ENCODE measurements around the gene COTL1. TPM values are rescaled to one million over a fixed set of nuclear protein-coding genes. Genes with fewer than 3 reads are reported as not detected.

Gene COTL1
- total and polyA plus RNA-seq, 9 of the 15 experiments (the other 6 are each of a cell fraction or from before 2014, with no cell fraction given): 27.7 to 185 (median 72.5) TPM

DNA sequence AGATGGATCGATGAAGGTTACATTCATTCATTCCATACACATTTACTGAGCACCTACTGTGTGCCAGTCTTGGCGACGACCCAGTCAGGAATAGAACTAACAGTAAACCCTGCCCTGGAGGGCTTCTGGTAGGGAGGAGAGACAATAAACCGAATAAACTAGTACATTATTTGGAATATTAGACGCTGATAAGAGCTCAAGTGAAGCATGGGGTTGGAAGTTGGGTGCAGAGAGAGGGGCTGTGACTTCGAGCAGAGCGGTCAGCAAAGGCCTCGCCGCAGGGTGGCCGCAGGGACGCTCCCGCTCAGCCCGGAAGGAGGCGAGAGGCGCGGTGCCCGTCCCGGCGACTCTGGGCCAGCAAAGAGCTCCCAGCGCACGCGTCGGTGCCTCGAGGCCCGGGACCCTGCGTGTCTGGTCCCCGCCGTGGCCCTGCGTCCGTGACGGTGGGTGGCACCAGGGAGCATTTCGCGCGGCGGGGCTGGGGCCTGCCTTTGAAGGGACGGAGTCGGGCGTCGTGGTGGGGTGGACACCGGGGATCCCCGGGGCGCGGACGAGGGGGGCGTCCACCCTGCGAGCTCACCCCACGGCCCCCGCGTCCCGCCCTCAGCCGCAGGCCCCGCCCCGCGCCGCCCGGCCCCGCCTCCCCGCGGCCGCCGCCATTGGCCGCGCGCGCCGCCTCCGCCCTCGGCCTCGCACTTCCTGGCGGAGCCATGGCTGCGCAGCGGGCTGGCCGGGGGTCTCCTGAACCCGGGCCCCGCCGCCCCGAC lies 30.1 kb upstream of the COTL1 start, which contains the start of gene KLHL36 (continued):
- no peak for TF ChIP-seq DACH1 (IDR thresholded peaks at IDR 0.05; ENCODE audit: partially characterized antibody)
- TF ChIP-seq, protein P1, sequence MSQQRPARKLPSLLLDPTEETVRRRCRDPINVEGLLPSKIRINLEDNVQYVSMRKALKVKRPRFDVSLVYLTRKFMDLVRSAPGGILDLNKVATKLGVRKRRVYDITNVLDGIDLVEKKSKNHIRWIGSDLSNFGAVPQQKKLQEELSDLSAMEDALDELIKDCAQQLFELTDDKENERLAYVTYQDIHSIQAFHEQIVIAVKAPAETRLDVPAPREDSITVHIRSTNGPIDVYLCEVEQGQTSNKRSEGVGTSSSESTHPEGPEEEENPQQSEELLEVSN (IDR thresholded peaks at IDR 0.05; ENCODE audit: borderline replicate concordance in 1 of 2, extremely low read depth in 1 of 2, insufficient read depth in 1 of 2, insufficient read length in 1 of 2, low read depth in 1 of 2, low read length in 1 of 2, poor library complexity in 1 of 2, severe bottlenecking in 1 of 2): peak; percentile 90 to 96
- no peak for TF ChIP-seq HOXB6 (CRISPR knock-in tag; IDR thresholded peaks at IDR 0.05; ENCODE audit: borderline replicate concordance)
- TF ChIP-seq POLR2H (tag; IDR thresholded peaks at IDR 0.05; ENCODE audit: low read depth): no peak
- no peak for TF ChIP-seq SMC3 (conservative IDR thresholded peaks at IDR 0.05; ENCODE audit: insufficient read depth, low read depth, low read length)
- TF ChIP-seq, protein P2, sequence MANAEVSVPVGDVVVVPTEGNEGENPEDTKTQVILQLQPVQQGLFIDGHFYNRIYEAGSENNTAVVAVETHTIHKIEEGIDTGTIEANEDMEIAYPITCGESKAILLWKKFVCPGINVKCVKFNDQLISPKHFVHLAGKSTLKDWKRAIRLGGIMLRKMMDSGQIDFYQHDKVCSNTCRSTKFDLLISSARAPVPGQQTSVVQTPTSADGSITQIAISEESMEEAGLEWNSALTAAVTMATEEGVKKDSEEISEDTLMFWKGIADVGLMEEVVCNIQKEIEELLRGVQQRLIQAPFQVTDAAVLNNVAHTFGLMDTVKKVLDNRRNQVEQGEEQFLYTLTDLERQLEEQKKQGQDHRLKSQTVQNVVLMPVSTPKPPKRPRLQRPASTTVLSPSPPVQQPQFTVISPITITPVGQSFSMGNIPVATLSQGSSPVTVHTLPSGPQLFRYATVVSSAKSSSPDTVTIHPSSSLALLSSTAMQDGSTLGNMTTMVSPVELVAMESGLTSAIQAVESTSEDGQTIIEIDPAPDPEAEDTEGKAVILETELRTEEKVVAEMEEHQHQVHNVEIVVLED (CRISPR knock-in tag; IDR thresholded peaks at IDR 0.05): peak; percentile 20; the same call in 1 of the 2 replicates
- TF ChIP-seq TBL1XR1 (IDR thresholded peaks at IDR 0.05; ENCODE audit: low read length in 2 of 2): no peak
- no peak for TF ChIP-seq SP2 (IDR thresholded peaks at IDR 0.05; ENCODE audit: extremely low read depth, low read depth, low read length, poor library complexity, severe bottlenecking)
- no peak for TF ChIP-seq POLR3G (IDR thresholded peaks at IDR 0.05; ENCODE audit: extremely low read depth, insufficient read length, insufficient replicate concordance)
- TF ChIP-seq TAF7 (tag; IDR thresholded peaks at IDR 0.05): no peak
- no peak for TF ChIP-seq PTBP1 (IDR thresholded peaks at IDR 0.05; ENCODE audit: low read depth, low read length)
- TF ChIP-seq, protein P3, sequence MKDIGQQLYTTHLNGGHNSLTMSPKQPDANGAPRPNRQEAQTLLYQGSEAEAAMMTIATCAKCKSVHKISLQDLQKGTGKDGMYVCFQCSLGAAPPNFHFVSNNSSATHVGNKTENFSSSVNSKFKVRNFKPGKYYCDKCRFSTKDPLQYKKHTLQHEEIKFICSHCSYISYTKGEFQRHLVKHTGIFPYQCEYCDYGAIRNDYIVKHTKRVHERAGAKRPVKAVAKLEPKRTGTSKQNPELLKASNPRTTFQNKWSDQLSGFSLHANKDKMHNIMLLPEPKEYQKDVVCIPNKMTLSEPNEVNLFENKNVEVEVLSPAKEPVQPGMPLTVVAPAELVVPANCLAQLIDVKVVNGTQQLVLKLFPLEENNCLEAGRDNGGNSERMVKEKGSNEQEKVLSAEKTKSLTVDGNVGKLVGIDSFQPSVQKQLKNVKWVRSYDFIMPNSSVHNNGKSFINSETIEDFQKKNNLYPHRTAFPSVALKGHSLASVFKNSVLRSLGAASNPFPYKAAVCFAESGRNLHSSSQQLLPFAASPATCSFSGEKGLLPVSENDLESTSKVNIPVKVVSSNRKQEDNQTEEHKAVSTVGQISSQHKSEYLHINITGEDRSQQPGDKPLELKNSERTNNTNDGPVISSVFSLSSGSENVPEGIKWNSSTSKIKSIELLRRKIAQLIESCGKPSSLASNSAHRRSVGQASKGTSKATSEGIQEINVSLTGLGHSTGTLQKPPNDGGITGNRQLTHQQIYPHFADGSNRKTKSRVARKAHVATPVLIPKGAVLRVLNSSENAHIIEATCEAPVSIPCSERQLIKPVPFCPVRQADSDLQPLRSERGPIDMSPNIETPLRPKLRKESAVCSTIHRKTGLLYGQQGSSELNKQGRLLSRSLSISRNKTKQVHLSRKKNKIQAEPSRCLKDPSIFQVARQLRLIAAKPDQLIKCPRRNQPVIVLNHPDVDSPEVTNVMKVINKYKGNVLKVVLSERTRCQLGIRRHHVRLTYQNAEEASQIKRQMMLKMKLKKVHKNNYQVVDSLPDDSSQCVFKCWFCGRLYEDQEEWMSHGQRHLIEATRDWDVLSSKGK (CRISPR knock-in tag; IDR thresholded peaks at IDR 0.05): no peak
- peak; percentile 53 for TF ChIP-seq POLR2G (IDR thresholded peaks at IDR 0.05; ENCODE audit: low read depth, low read length)
- TF ChIP-seq SOX6 (IDR thresholded peaks at IDR 0.05): no peak
- no peak for TF ChIP-seq BCL6 (CRISPR knock-in tag; IDR thresholded peaks at IDR 0.05)

All from K562 (cell line).